Breast epithelium (tissue), 3 donors: ENCODE results near the gene COL8A2.

ENCODE experiments used
- CTCF ChIP-seq, 3 donors: fragments of 450-650 bp; IDR thresholded peaks; one replicate each; pipeline ENCODE4 v1.5.1; 2016 to 2017; ENCODE audit warnings: antibody characterized with exemption in 3 of 3, mild to moderate bottlenecking in 3 of 3, moderate library complexity in 3 of 3
- POLR2A ChIP-seq: fragments of 450-650 bp; IDR thresholded peaks from one replicate; pipeline ENCODE4 v1.6.1; 2016; ENCODE audit warnings: antibody characterized with exemption, mild to moderate bottlenecking, moderate library complexity
- POLR2AphosphoS5 ChIP-seq, 3 donors: sonication (generic); formaldehyde crosslinking; IDR thresholded peaks; one replicate each; pipeline ENCODE4 v1.6.1; 2017; ENCODE audit warnings: antibody characterized with exemption in 3 of 3

- TF ChIP-seq POLR2A: no peak
- no peak for TF ChIP-seq CTCF (IDR thresholded peaks at IDR 0.05)
- no peak for TF ChIP-seq POLR2AphosphoS5 (IDR thresholded peaks at IDR 0.05)
Observed at GRCh38 chr1:36100376-36100775, 24.6 kb downstream of the COL8A2 start.
